Measurements from ENCODE around the gene IPO9.
"Not testable (repeated sequence)": the region's sequence is repeated elsewhere in the genome, so short reads cannot be mapped to it uniquely, and the experiment has no call there.

Gene IPO9

GRCh38 chr1:201890806-201891450, 62.0 kb downstream of the IPO9 start:
- DNase-seq = no peak

GRCh38 chr1:201891451-201892045, 62.6 kb downstream of the IPO9 start:
- DNase-seq = no peak

GRCh38 chr1:201892211-201892610, 63.3 kb downstream of the IPO9 start:
- DNase-seq = no peak

- no peak for DNase-seq
Observed at GRCh38 chr1:201893431-201893830, 64.5 kb downstream of the IPO9 start.

DNA sequence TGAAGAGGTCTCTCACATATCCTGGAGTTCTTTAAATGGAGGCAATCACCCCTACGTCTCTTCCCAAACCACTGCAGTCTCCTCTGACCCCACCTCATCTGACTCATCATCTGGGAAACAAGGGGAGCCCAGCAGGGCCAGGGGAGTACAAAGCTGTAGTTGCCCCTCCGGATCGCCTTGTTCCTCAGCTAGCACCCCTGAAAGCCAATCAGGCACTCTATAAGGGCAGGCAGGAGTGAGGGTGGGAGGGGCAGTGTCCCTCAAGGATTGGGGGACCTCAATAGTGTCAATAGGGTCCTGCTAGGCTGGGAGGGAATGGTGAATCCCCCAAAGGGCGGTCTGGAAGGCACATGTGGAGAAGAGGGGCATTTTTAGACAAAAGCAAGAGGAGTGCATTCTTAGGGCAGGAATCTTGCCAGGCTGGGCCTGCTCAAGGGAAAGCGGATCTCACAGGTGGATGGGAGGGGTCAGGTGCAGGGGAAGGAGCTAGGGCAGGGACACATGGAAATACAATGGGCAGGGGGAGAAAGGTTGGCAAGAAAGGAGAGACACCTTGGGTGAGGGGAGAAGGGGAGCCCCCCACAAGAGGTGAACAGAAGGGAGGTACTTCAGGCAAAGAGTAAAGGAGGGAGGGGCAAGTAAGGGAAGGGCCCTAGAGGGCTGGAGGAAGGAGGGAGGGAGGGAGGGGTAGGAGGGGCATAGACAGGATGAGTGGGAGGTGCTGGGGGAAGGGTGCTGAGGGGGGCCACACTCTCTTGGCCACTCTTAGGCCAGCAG, 65.6 kb downstream of the IPO9 start:
- DNase-seq = no peak

GRCh38 chr1:201895120-201895665, 66.2 kb downstream of the IPO9 start:
- no peak for DNase-seq

DNA sequence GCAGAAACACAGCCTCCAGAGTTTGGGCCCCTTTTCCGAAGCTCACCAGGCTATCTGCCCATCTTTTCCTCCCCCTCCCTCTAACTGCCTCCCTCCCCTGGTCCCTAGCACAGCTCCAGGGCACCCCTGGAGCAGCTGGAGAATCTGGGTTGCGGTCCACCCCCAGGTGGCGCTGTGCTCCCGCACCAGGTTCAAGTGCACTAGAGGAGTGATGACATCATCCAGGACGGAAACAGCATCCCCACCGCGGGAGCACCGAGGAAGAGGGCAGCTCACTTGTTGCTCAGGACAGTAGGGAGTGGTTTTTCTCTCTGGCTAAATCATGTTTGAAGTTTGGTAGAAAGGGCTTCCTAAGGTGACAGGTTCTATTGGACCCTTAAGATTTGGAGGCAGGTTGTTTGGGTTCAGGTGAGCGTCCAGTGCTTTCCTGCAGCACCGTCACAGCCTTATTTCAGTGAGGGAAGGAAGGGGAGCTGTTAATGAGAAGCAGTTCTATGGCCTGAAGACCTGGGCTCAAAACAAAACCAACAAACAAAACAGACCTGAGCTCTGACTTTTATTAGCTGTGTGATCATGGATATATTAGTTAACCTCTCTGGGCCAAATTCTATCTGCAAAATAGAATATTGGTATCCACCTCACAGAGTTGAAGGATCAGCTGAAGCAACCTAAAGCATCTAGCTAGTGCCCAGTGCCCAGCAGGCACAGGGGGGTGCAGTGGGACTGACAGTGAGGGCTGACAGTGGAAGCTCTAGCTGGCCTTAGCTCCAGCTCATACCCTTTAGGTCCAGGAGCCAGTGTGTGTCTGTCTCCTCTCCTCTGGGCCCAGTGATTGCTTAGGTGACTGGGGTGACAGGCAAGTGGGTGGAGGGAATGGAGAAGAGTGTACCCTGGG, 67.2 kb downstream of the IPO9 start:
- DNase-seq = peak; percentile 74

DNA sequence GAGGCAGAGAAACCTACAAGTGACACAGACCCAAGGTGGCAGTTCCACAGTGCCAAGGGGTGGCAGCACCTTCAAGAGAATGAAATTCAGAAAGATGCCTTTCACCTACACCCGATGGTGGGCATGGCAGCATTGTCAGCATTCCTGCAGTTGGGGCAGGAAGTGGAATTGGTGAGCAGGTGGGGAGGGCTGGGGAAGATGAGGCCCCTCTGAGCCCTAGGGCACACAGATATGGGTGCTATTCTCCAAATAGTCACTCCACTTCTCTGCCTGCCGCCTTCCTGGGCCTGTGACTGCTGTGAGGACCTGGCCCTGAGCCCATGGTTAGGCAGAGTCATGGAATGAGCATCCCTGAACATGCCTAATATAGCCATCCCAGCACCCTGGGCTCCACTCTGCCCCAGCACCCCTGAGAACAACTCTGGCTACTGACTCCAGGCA, 68.0 kb downstream of the IPO9 start:
- no peak for DNase-seq

DNA sequence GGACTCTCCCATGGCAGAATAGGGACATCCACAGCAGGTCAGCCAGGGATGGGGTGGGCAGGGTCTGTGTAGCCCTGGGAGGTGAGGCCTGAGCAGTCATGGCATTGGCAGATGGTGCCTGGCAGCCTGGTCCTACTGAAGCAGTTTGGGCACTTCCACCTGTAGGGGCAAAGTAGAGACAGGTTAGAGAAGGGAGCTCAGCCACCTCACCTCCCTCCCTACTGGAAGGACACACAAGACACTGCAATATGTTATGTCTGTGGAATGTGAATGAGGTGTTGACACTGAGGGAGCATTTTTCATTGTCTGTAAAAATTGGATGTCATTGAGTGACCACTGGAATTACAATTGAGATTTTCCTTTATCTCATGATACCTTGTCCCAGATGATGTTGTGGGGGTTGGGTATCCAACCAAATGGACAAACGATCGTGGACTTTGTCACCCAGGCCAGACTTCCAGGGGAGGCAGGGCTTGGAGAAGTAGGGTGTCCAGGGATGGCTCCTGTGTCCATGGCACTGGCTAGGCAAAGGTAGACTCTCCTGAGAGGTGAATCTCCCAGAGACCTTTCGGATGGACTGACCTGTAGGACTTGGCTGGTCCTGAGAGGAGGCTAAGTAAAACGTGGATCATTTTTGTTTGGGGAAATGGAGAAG, 69.4 kb downstream of the IPO9 start:
- no peak for DNase-seq

- DNase-seq = no peak
Observed at GRCh38 chr1:201898992-201899391, 70.0 kb downstream of the IPO9 start.

GRCh38 chr1:201899683-201900429, 70.9 kb downstream of the IPO9 start:
- no peak for DNase-seq

DNA sequence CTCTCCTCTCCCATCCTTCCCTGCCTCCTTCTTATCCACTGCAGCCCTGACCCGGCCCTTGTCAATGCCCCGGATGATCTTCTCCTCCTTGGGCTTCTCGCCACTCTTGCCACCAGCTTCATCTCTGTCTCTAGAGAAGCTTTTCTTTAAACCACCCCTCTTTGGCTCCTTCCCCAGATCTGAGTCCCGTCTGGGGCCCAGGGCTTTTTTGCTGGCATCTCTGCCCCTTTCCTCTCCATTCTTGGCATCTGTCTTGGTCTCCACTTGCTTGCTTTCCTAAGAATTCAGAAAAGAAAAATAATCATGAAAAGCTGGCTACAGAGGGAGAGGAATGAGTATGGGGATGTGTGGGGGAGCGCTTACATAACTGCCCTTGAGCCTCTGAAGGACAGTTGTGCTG, 71.5 kb downstream of the IPO9 start:
- no peak for DNase-seq

DNA sequence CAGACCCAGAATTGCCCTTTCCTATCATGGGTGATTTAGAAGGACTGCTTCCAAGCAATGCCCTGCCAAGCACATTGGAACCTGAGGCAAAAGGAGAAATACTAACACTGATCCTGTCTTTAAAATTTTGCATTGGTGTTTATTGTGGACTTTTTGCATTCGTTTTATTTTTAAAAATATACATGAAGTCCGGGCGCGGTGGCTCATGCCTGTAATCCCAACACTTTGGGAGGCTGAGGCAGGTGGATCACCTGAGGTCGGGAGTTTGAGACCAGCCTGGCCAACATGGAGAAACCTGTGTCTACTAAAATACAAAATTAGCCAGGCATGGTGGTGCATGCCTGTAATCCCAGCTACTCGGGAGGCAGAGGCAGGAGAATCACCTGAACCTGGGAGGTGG, 72.1 kb downstream of the IPO9 start:
- DNase-seq = not testable (repeated sequence)

DNA sequence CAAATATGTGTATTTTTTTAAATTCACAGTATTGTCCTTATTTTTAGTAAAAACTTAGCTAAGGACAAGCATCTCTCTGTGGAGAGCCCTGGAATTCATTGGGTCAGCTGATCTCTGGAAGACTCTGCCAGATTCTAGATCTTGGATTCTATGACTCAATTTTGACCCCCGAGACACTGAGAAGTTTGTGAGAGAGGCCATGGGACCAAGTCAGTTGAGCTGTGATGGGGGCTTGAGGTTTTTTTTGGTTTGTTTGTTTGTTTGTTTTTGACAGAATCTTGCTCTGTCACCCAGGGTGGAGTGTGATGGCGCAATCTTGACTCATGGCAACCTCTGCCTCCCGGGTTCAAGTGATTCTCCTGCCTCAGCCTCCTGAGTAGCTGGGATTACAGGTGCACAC, 73.2 kb downstream of the IPO9 start:
- no peak for DNase-seq

GRCh38 chr1:201903135-201903534, 74.2 kb downstream of the IPO9 start:
- no peak for DNase-seq

- no peak for DNase-seq
Observed at GRCh38 chr1:201904579-201904978, 75.6 kb downstream of the IPO9 start.

DNA sequence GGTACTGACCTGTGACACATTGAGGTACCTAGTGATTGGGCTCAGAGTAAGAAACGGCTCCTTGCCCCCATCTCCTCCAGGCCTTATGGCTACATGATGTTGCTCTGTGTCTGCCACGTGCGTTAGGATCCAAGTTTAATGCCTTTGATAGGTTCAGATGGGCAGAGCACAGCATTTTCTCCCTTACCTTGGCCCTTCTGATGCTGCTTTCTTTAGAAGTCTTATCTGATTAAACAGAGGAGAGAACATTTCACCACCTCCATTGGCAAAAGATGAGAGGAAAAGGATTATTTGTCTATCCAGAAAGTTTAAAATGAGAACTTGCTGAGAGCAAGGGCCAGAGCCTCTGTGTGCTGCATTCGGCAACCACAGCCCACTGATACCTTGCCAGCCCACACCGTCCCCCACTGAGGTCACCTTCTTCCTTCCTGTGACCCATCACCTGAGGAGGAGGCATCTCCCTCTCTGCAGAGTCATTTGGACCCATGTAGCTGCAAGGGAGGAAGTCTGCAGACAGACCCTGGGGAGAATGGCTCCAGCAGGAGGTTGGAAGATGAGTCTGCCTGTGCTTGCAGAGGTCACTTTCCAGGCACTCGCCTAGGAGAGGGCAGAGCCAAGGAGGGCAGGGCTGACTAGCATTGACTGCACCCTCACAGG, 76.4 kb downstream of the IPO9 start:
- peak; percentile 11 for DNase-seq

DNA sequence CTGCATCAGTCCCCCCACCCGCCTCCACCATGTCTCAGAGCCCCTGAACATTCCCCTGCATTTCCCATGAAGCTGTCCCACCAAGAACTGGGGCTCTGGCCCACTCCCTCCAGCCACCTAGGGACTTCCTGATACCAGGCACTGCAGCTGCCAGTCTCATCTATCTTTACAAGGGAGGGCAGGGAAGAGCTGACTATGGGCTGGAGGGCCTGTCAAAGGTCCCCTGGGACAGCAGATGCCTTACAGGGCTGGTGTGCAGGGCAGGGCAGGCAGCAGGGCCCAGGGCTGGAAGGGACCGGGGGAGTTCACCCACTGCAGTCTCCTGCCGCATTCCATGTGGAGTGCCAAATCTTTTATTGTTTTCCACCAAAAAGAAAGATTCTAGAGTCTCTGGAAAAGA, 77.4 kb downstream of the IPO9 start:
- DNase-seq = no peak

DNA sequence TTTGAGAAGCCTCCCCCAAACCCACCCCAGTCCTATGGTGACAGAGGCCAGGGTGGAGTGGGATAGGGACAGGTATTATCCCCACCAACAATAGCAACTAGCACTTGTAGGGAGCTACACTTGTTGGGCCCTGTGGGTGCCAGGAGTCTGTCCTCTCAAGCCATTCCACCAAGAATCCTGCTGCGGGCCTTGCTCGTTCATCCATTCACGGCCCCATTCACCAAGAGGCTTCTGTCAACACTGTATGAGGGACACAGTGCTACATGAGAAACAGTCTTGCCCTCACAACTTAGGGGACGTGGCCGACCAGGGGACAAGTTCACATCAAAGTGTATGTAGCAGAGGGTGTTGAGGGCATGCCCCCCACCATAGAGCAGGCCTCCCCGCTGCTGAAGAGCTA, 78.7 kb downstream of the IPO9 start:
- DNase-seq = no peak

DNA sequence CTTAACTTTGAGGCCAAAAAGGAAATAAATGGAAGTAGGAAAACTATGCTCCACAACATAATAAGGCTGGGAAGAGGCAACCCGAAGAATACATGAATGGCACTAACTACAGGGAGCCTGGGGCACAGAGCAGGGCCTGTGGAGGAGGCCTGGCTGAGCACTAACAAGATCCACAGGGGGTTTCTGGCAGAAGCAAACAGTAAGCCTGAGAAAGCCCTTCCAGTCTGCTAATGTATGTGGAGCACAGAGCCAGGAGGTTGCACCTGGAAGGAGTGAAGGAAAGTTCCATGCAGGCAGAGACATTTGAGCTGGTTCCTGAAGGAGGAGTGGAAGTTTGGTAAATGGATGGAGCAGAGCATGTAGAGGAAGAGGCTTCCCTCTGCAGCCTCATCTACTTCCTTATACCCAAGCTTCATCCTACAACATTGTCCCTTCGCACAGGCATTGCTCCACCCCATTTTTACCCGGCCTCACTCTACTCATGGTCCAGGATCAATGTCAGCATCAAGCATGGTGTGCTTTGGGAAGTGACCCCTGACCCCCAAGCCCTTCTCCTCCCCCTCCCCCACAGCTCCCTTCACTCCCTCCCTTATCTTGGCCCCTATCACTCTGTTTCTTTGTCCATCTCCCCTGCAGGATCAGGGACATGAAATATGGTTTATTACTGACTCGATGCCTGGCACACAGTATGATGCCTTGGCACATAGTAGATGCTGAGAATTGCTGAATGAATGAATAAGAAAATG, 83.0 kb downstream of the IPO9 start:
- DNase-seq = no peak
